Keratinocyte (primary cell): ENCODE results near the gene SLC39A8. TPM values are rescaled to one million over a fixed set of nuclear protein-coding genes. Genes with fewer than 3 reads are reported as not detected.

ENCODE experiments used
- DNase-seq: peaks from one replicate; pipeline ENCODE4 v3.0.0-alpha.2; 2011; ENCODE audit warnings: low read depth, missing footprints, low spot score
- FAIRE-seq: peaks from 2 replicates; lab custom pipeline; 2011; peaks lifted over from hg19 to GRCh38; lab: Jason Lieb, UNC
- H2AFZ ChIP-seq: 2 replicates; pipeline ENCODE4 v1.6.0; 2012; ENCODE audit warnings: low read length, control low read depth, inconsistent platforms; ENCODE audit not compliant: control insufficient read depth
- H3K27ac ChIP-seq: 2 replicates; pipeline ENCODE4 v1.5.1; 2011; ENCODE audit warnings: low read length; ENCODE audit not compliant: control insufficient read depth, insufficient read depth
- H3K27me3 ChIP-seq: 3 replicates; pipeline ENCODE4 v1.6.0; 2011; ENCODE audit warnings: low read length; ENCODE audit not compliant: control insufficient read depth, insufficient read depth; ENCODE audit errors: extremely low read depth
- H3K36me3 ChIP-seq, 2 experiments: 2 replicates in 1 of 2; 3 replicates in 1 of 2; pipeline ENCODE4 v1.5.1; 2011; ENCODE audit warnings: low read length in 2 of 2, mild to moderate bottlenecking in 1 of 2; ENCODE audit not compliant: control insufficient read depth in 2 of 2, insufficient read depth in 2 of 2; ENCODE audit errors: extremely low read depth in 1 of 2
- H3K4me1 ChIP-seq: 3 replicates; pipeline ENCODE4 v1.5.1; 2011; ENCODE audit warnings: low read length; ENCODE audit not compliant: control insufficient read depth, insufficient read depth; ENCODE audit errors: extremely low read depth
- H3K4me2 ChIP-seq: 3 replicates; pipeline ENCODE4 v1.6.0; 2011; ENCODE audit warnings: low read depth, low read length; ENCODE audit not compliant: control insufficient read depth, insufficient read depth; ENCODE audit errors: extremely low read depth
- H3K4me3 ChIP-seq, 3 experiments: fragments of 200-600 bp in 1 of 3; sonication (generic) in 1 of 3; 2 replicates in 2 of 3; 3 replicates in 1 of 3; pipeline ENCODE4 v1.5.1; 2011 to 2016; ENCODE audit warnings: low read length in 3 of 3, mild to moderate bottlenecking in 3 of 3, control low read depth in 2 of 3, inconsistent platforms in 1 of 3, low read depth in 1 of 3, mixed read lengths in 1 of 3, mixed run types in 1 of 3, moderate library complexity in 1 of 3; ENCODE audit not compliant: control insufficient read depth in 2 of 3, insufficient read depth in 2 of 3; ENCODE audit errors: extremely low read depth in 1 of 3
- H3K79me2 ChIP-seq: 2 replicates; pipeline ENCODE4 v1.6.0; 2012; ENCODE audit warnings: low read length; ENCODE audit not compliant: control insufficient read depth, insufficient read depth
- H3K9ac ChIP-seq: 3 replicates; pipeline ENCODE4 v1.6.0; 2011; ENCODE audit warnings: low read length; ENCODE audit not compliant: control insufficient read depth, insufficient read depth; ENCODE audit errors: extremely low read depth
- H3K9me1 ChIP-seq: 3 replicates; pipeline ENCODE4 v1.6.0; 2011; ENCODE audit warnings: low read length; ENCODE audit not compliant: control insufficient read depth, insufficient read depth; ENCODE audit errors: extremely low read depth
- H3K9me3 ChIP-seq: 2 replicates; pipeline ENCODE4 v1.5.1; 2012; ENCODE audit warnings: low read depth, low read length; ENCODE audit not compliant: control insufficient read depth
- H4K20me1 ChIP-seq: 3 replicates; pipeline ENCODE4 v1.6.0; 2011; ENCODE audit warnings: low read length; ENCODE audit not compliant: control insufficient read depth, insufficient read depth; ENCODE audit errors: extremely low read depth
- CTCF ChIP-seq, 3 experiments: IDR thresholded peaks in 1 of 3; conservative IDR thresholded peaks in 1 of 3; optimal IDR thresholded peaks in 1 of 3; 2 replicates in 2 of 3; 3 replicates in 1 of 3; pipeline versions ENCODE3 to v1.5.1; 2011; ENCODE audit warnings: low read length in 3 of 3, mild to moderate bottlenecking in 3 of 3, moderate library complexity in 2 of 3, control low read depth in 1 of 3, inconsistent platforms in 1 of 3; ENCODE audit not compliant: insufficient read depth in 2 of 3; ENCODE audit errors: extremely low read depth in 1 of 3
- EZH2 ChIP-seq: IDR thresholded peaks from one replicate; pipeline ENCODE4 v1.6.1; 2012; ENCODE audit warnings: inconsistent platforms, mild to moderate bottlenecking, low read length, moderate library complexity
- dilution Hi-C: fragments of 300-500 bp; cut with MboI; formaldehyde crosslinking; loops from one replicate; pipeline ENCODE4 v1.7.0; 2020; ENCODE audit warnings: low sequenced_read_pairs; ENCODE audit not compliant: extremely low pct_ligation_motif_present
- polyA plus RNA-seq, 5 experiments: library from polyadenylated mRNA; depleted of rRNA in 3 of 5; stranded (reverse) in 3 of 5; stranded (forward) in 1 of 5; unstranded in 1 of 5; fragments of >200 nt; gene quantifications; 1 replicate in 1 of 5; 2 replicates in 3 of 5; 3 replicates in 1 of 5; pipeline versions ENCODE4 v1.2.1 to v1.2.3, GENCODE V29; 2011 to 2012; ENCODE audit warnings: missing spikeins in 2 of 5, low read depth in 1 of 5, low replicate concordance in 1 of 5

The SLC39A8 gene
- polyA plus RNA-seq, 1 donor (not counting 4 experiments of a cell fraction or from before 2014, with no cell fraction given): 7.5 TPM

GRCh38 chr4:102354671-102355454 is 9.6 kb upstream of the SLC39A8 start:
- H4K20me1 ChIP-seq: no peaks in the 10 kb centered on the region
- FAIRE-seq (no peak), DNase-seq (no peak)
- no peak overlapping the region for H3K27ac ChIP-seq
- no peak overlapping the region for H3K4me2 ChIP-seq
- H3K79me2 ChIP-seq: no peaks in the 10 kb centered on the region
- no peak overlapping the region for H3K4me3 ChIP-seq
- H3K27me3 ChIP-seq: no peaks in the 10 kb centered on the region
- dilution Hi-C loops: no loop called here
- no peaks in the 10 kb centered on the region for H3K9me3 ChIP-seq
- no peak overlapping the region for H2AFZ ChIP-seq
- no peak overlapping the region for H3K9ac ChIP-seq
- no peak for TF ChIP-seq CTCF (optimal IDR thresholded peaks at IDR 0.05 in 1 of 3, IDR thresholded peaks at IDR 0.05 in 1 of 3, conservative IDR thresholded peaks at IDR 0.05 in 1 of 3; ENCODE audit: extremely low read depth in 1 of 3, insufficient read depth in 2 of 3, low read length in 3 of 3)
- no peak for TF ChIP-seq EZH2
- H3K9me1 ChIP-seq: no peaks in the 10 kb centered on the region
- H3K4me1 ChIP-seq: no peaks in the 10 kb centered on the region
- no peaks in the 10 kb centered on the region for H3K36me3 ChIP-seq

GRCh38 chr4:102352781-102353180 is 7.5 kb upstream of the SLC39A8 start:
- H3K9me1 ChIP-seq: no peaks in the 10 kb centered on the region
- H3K36me3 ChIP-seq: no peaks in the 10 kb centered on the region
- no peak overlapping the region for H3K4me3 ChIP-seq
- FAIRE-seq (no peak), DNase-seq (no peak)
- H3K9me3 ChIP-seq: no peaks in the 10 kb centered on the region
- no peaks in the 10 kb centered on the region for H3K4me1 ChIP-seq
- no peak overlapping the region for H3K4me2 ChIP-seq
- no peaks in the 10 kb centered on the region for H3K79me2 ChIP-seq
- no peak overlapping the region for H3K27ac ChIP-seq
- no peaks in the 10 kb centered on the region for H4K20me1 ChIP-seq
- dilution Hi-C loops: no loop called here
- TF ChIP-seq CTCF (optimal IDR thresholded peaks at IDR 0.05 in 1 of 3, IDR thresholded peaks at IDR 0.05 in 1 of 3, conservative IDR thresholded peaks at IDR 0.05 in 1 of 3; ENCODE audit: extremely low read depth in 1 of 3, insufficient read depth in 2 of 3, low read length in 3 of 3): no peak
- TF ChIP-seq EZH2: no peak
- no peak overlapping the region for H2AFZ ChIP-seq
- no peak overlapping the region for H3K9ac ChIP-seq
- no peaks in the 10 kb centered on the region for H3K27me3 ChIP-seq
